ENCODE measurements around the gene TP53.

TP53 gene

GRCh38 chr17:7706631-7707354, 19.5 kb upstream of the TP53 start:
- no peak for DNase-seq

GRCh38 chr17:7705269-7706255, 18.3 kb upstream of the TP53 start:
- no peak for DNase-seq

GRCh38 chr17:7704601-7705268, 17.4 kb upstream of the TP53 start, which contains the start of gene EFNB3:
Gene EFNB3 (plus strand): TSS chr17:7705202. CDS start chr17:7705599, 397 bp downstream.
- DNase-seq: no peak

GRCh38 chr17:7703584-7704479, 16.5 kb upstream of the TP53 start:
- no peak for DNase-seq

GRCh38 chr17:7702776-7703175, 15.5 kb upstream of the TP53 start:
- no peak for DNase-seq

- DNase-seq: no peak
These were observed 14.4 kb upstream of the TP53 start for GRCh38 chr17:7701681-7702080.

- DNase-seq: no peak
These were observed 13.2 kb upstream of the TP53 start for GRCh38 chr17:7700510-7700909.

- DNase-seq: no peak
These were observed 10.7 kb upstream of the TP53 start for GRCh38 chr17:7697828-7698588.

- DNase-seq: no peak
These were observed 8.3 kb upstream of the TP53 start for GRCh38 chr17:7695586-7695985.

GRCh38 chr17:7688808-7689316, 1.6 kb upstream of the TP53 start:
- DNase-seq: no peak

GRCh38 chr17:7687908-7688807, 868 bp upstream of the TP53 start, which contains the start of gene WRAP53:
Gene WRAP53 (plus strand): TSS chr17:7688477. CDS start chr17:7688649, 172 bp downstream.
- DNase-seq: peak; percentile 59

GRCh38 chr17:7686222-7687071, 843 bp downstream of the TP53 start:
- DNase-seq: no peak

- DNase-seq: peak; percentile 51
These were observed 1.6 kb downstream of the TP53 start for GRCh38 chr17:7685533-7686221.

GRCh38 chr17:7684851-7685532, 2.3 kb downstream of the TP53 start:
- DNase-seq: no peak

- DNase-seq: no peak
These were observed 9.8 kb downstream of the TP53 start for GRCh38 chr17:7677388-7678067.

- no peak for DNase-seq
These were observed 10.8 kb downstream of the TP53 start for GRCh38 chr17:7676533-7676932.

GRCh38 chr17:7674934-7675333, 12.4 kb downstream of the TP53 start:
- DNase-seq: no peak

Measured in 8988T (cell line).